Measurements from ENCODE around the gene FRMD7. TPM values are rescaled to one million over a fixed set of nuclear protein-coding genes. Genes with fewer than 3 reads are reported as not detected.

Gene FRMD7
- total and polyA plus RNA-seq, 2 donors from 2014 or later, result 0.19 to 2.5 TPM

DNA sequence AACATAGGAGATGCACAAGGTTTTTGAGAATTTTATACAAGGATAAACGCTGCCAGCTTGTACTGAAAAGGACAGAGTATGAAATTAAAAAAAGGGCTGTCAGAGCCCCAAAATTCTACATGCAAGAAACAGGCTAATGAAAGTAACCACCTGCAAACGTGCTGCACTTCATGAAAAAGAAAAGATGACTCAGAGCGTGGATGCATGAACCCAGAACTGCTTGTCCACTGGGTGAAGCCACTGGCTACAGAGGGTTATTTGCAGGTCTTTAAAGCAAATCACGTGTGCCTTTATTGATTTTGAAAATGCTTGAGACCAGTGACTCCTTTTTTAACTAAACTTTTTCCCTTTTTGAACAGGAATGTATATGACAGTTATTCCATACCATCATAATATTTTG lies 25.3 kb upstream of the FRMD7 start:
- Histone ChIP-seq H3K4me3 (ENCODE audit: low read length in 3 of 3) (no peak overlapping the region), H3K36me3 (ENCODE audit: control insufficient read depth in 2 of 3, insufficient read depth in 3 of 3, low read length in 3 of 3) (no peaks in the 10 kb centered on the region), H3K27me3 (ENCODE audit: control insufficient read depth, insufficient read depth, low read length) (no peaks in the 10 kb centered on the region), H3K27ac (ENCODE audit: low read depth in 2 of 2, low read length in 2 of 2) (no peak overlapping the region), H3K4me1 (ENCODE audit: control insufficient read depth in 2 of 3, insufficient read depth in 2 of 3, low read depth in 1 of 3, low read length in 3 of 3) (no peaks in the 10 kb centered on the region), H3K9me3 (ENCODE audit: control insufficient read depth in 2 of 3, insufficient read depth in 1 of 3, low read length in 3 of 3) (no peaks in the 10 kb centered on the region), H3K9ac (ENCODE audit: low read length in 3 of 3) (no peak overlapping the region)
- no peak for FAIRE-seq
- TF ChIP-seq, protein P1, sequence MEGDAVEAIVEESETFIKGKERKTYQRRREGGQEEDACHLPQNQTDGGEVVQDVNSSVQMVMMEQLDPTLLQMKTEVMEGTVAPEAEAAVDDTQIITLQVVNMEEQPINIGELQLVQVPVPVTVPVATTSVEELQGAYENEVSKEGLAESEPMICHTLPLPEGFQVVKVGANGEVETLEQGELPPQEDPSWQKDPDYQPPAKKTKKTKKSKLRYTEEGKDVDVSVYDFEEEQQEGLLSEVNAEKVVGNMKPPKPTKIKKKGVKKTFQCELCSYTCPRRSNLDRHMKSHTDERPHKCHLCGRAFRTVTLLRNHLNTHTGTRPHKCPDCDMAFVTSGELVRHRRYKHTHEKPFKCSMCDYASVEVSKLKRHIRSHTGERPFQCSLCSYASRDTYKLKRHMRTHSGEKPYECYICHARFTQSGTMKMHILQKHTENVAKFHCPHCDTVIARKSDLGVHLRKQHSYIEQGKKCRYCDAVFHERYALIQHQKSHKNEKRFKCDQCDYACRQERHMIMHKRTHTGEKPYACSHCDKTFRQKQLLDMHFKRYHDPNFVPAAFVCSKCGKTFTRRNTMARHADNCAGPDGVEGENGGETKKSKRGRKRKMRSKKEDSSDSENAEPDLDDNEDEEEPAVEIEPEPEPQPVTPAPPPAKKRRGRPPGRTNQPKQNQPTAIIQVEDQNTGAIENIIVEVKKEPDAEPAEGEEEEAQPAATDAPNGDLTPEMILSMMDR (IDR thresholded peaks at IDR 0.05; ENCODE audit: borderline replicate concordance, extremely low read depth, insufficient read depth), result no peak
- intact Hi-C loops (cut with DNase I), result no loop called here
- no peak for DNase-seq

DNA sequence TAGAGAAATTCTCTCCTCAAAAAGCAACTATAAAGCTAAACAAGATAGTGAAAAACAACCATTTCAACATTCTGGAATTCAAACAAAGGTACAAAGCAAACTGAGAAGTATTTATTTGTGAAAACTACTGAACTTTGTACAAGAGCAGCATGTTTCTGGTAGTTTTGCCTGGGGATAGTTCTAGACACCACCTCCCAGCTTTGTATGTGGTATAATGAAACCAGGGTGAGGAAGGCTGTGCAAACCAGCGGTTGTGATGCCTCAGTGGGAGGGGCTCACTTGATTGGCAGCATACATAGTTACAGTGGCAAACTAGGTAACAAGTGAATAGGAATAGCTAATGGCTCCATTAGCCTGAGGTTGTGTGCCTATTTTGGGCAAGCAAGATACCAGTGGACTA lies 18.6 kb upstream of the FRMD7 start:
- DNase-seq, result no peak
- intact Hi-C loops (cut with DNase I), result no loop called here
- H3K27ac ChIP-seq (ENCODE audit: low read depth in 2 of 2, low read length in 2 of 2), result no peak overlapping the region
- no peaks in the 10 kb centered on the region for H3K27me3 ChIP-seq (ENCODE audit: control insufficient read depth, insufficient read depth, low read length)
- no peaks in the 10 kb centered on the region for H3K9me3 ChIP-seq (ENCODE audit: control insufficient read depth in 2 of 3, insufficient read depth in 1 of 3, low read length in 3 of 3)
- no peak overlapping the region for H3K4me3 ChIP-seq (ENCODE audit: low read length in 3 of 3)
- TF ChIP-seq, protein P1 (IDR thresholded peaks at IDR 0.05; ENCODE audit: borderline replicate concordance, extremely low read depth, insufficient read depth), result no peak
- no peaks in the 10 kb centered on the region for H3K36me3 ChIP-seq (ENCODE audit: control insufficient read depth in 2 of 3, insufficient read depth in 3 of 3, low read length in 3 of 3)
- FAIRE-seq, result no peak
- no peak overlapping the region for H3K9ac ChIP-seq (ENCODE audit: low read length in 3 of 3)
- H3K4me1 ChIP-seq (ENCODE audit: control insufficient read depth in 2 of 3, insufficient read depth in 2 of 3, low read depth in 1 of 3, low read length in 3 of 3), result no peaks in the 10 kb centered on the region

DNA sequence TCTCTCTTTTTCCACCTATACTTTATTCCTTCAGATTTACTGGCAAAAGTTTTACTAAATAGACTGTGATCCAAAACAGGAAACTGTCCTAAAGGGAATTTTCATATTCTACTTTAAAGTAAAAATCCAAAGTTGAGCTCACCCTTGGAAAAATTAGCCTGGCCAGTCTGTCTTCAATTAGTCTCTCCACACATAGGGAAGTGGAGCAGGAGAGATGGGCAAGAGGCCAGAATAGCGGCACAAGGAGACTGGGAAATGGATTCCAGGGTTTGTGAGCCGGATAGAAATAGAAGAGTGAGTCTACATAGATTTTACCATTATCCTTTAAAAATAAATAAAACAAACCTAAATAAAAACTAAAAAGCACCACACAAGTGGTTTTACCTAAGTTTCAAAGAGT lies 16.2 kb upstream of the FRMD7 start:
- intact Hi-C loops (cut with DNase I), result no loop called here
- Histone ChIP-seq H3K27ac (ENCODE audit: low read depth in 2 of 2, low read length in 2 of 2) (no peak overlapping the region), H3K9ac (ENCODE audit: low read length in 3 of 3) (no peak overlapping the region), H3K4me3 (ENCODE audit: low read length in 3 of 3) (no peak overlapping the region), H3K36me3 (ENCODE audit: control insufficient read depth in 2 of 3, insufficient read depth in 3 of 3, low read length in 3 of 3) (no peaks in the 10 kb centered on the region), H3K4me1 (ENCODE audit: control insufficient read depth in 2 of 3, insufficient read depth in 2 of 3, low read depth in 1 of 3, low read length in 3 of 3) (no peaks in the 10 kb centered on the region), H3K9me3 (ENCODE audit: control insufficient read depth in 2 of 3, insufficient read depth in 1 of 3, low read length in 3 of 3) (no peaks in the 10 kb centered on the region), H3K27me3 (ENCODE audit: control insufficient read depth, insufficient read depth, low read length) (no peaks in the 10 kb centered on the region)
- DNase-seq (no peak), FAIRE-seq (no peak)
- TF ChIP-seq, protein P1 (IDR thresholded peaks at IDR 0.05; ENCODE audit: borderline replicate concordance, extremely low read depth, insufficient read depth), result no peak

DNA sequence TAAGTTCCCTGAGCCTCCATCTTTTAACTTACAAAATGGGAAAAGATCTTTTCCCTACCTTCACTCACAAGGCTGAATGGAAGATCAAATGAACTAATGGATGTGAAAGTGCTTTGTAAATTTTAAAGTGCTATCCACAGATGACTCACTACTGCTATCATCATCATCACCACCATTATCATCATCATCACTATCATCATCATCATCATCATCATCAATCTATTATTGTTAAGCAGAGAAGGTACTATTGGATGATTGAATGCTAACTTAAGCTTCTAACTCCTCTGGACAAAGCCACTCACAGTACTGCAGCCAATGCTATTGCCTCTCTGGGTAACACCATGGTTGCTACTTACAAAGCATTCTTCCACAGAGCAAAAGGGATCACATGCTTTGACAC lies 1.9 kb downstream of the FRMD7 start:
- no peak overlapping the region for H3K9ac ChIP-seq (ENCODE audit: low read length in 3 of 3)
- DNase-seq, result no peak
- intact Hi-C loops (cut with DNase I), result no loop called here
- H3K9me3 ChIP-seq (ENCODE audit: control insufficient read depth in 2 of 3, insufficient read depth in 1 of 3, low read length in 3 of 3), result no peaks in the 10 kb centered on the region
- H3K36me3 ChIP-seq (ENCODE audit: control insufficient read depth in 2 of 3, insufficient read depth in 3 of 3, low read length in 3 of 3), result no peaks in the 10 kb centered on the region
- TF ChIP-seq, protein P1 (IDR thresholded peaks at IDR 0.05; ENCODE audit: borderline replicate concordance, extremely low read depth, insufficient read depth), result no peak
- H3K4me1 ChIP-seq (ENCODE audit: control insufficient read depth in 2 of 3, insufficient read depth in 2 of 3, low read depth in 1 of 3, low read length in 3 of 3), result no peaks in the 10 kb centered on the region
- FAIRE-seq, result no peak
- H3K27me3 ChIP-seq (ENCODE audit: control insufficient read depth, insufficient read depth, low read length), result no peaks in the 10 kb centered on the region
- no peak overlapping the region for H3K4me3 ChIP-seq (ENCODE audit: low read length in 3 of 3)
- no peak overlapping the region for H3K27ac ChIP-seq (ENCODE audit: low read depth in 2 of 2, low read length in 2 of 2)
